Fibroblast of lung (primary cell): ENCODE results near the gene GOLGA7B. TPM values are rescaled to one million over a fixed set of nuclear protein-coding genes. Genes with fewer than 3 reads are reported as not detected.

Experiments used
- DNase-seq, 2 donors: peaks; one replicate each; pipeline versions ENCODE4 v3.0.0 to v3.0.0-alpha.2; 2010; ENCODE audit warnings: low read depth in 2 of 2
- H2AFZ ChIP-seq: 2 replicates; pipeline ENCODE4 v1.5.1; 2012; ENCODE audit warnings: low read length, control low read depth, inconsistent platforms
- H3K27ac ChIP-seq: 2 replicates; pipeline ENCODE4 v1.5.1; 2011; ENCODE audit warnings: low read length, control low read depth; ENCODE audit not compliant: insufficient read depth
- H3K27me3 ChIP-seq: 2 replicates; pipeline ENCODE4 v1.5.1; 2011; ENCODE audit warnings: mild to moderate bottlenecking, low read length; ENCODE audit not compliant: control insufficient read depth, insufficient read depth
- H3K36me3 ChIP-seq: 2 replicates; pipeline ENCODE4 v1.5.1; 2011; ENCODE audit warnings: low read length; ENCODE audit not compliant: control insufficient read depth, insufficient read depth
- H3K4me1 ChIP-seq: 2 replicates; pipeline ENCODE4 v1.5.1; 2011; ENCODE audit warnings: low read length; ENCODE audit not compliant: control insufficient read depth, insufficient read depth; ENCODE audit errors: extremely low read depth
- H3K4me2 ChIP-seq: 2 replicates; pipeline ENCODE4 v1.5.1; 2011; ENCODE audit warnings: low read length, control low read depth; ENCODE audit not compliant: insufficient read depth; ENCODE audit errors: extremely low read depth
- H3K4me3 ChIP-seq, 4 experiments: fragments of 200-600 bp in 1 of 4; sonication (generic) in 1 of 4; replicated peaks in 1 of 4; 2 replicates each; pipeline ENCODE4 v1.5.1; 2011 to 2016; ENCODE audit warnings: low read length in 4 of 4, low read depth in 3 of 4, mild to moderate bottlenecking in 3 of 4, control low read depth in 2 of 4, inconsistent platforms in 1 of 4, mixed read lengths in 1 of 4; ENCODE audit not compliant: insufficient read depth in 1 of 4; ENCODE audit errors: control extremely low read depth in 1 of 4
- H3K79me2 ChIP-seq: 2 replicates; pipeline ENCODE4 v1.5.1; 2012; ENCODE audit warnings: mild to moderate bottlenecking, low read length, inconsistent platforms; ENCODE audit not compliant: control insufficient read depth, insufficient read depth
- H3K9ac ChIP-seq: 2 replicates; pipeline ENCODE4 v1.5.1; 2011; ENCODE audit warnings: mild to moderate bottlenecking, low read length, control low read depth; ENCODE audit not compliant: insufficient read depth
- H3K9me3 ChIP-seq: 2 replicates; pipeline ENCODE4 v1.5.1; 2012; ENCODE audit warnings: low read depth, low read length; ENCODE audit not compliant: control insufficient read depth, insufficient read depth
- H4K20me1 ChIP-seq: 2 replicates; pipeline ENCODE4 v1.5.1; 2011; ENCODE audit warnings: low read length; ENCODE audit not compliant: control insufficient read depth, insufficient read depth; ENCODE audit errors: extremely low read depth
- EZH2 ChIP-seq: IDR thresholded peaks from 2 replicates; pipeline ENCODE4 v1.5.1; 2012; ENCODE audit warnings: low read length, control low read depth, mild to moderate bottlenecking; ENCODE audit errors: missing control alignments
- polyA plus RNA-seq, 2 donors: library from polyadenylated mRNA; depleted of rRNA in 1 of 2; stranded (reverse) in 1 of 2; unstranded in 1 of 2; fragments of >200 nt; gene quantifications; 2 replicates each; pipeline ENCODE4 v1.2.1, GENCODE V29; 2011 to 2012; ENCODE audit warnings: missing spikeins in 1 of 2
- total RNA-seq: library from RNA; depleted of rRNA; stranded (reverse); fragments of >200 nt; gene quantifications from 2 replicates; pipeline ENCODE4 v1.2.1, GENCODE V29; 2014
- TF ChIP-seq, protein P1 (sequence below), 2 donors: IDR thresholded peaks in 1 of 2; conservative IDR thresholded peaks in 1 of 2; 1 replicate in 1 of 2; 2 replicates in 1 of 2; pipeline ENCODE4 v1.5.1; 2011 to 2012; ENCODE audit warnings: low read length in 2 of 2, control low read depth in 1 of 2, inconsistent platforms in 1 of 2, low read depth in 1 of 2, mild to moderate bottlenecking in 1 of 2

Gene GOLGA7B
- total and polyA plus RNA-seq, 2 donors (not counting 1 experiment from before 2014, with no cell fraction given): under 0.01 TPM; not detected in 1

DNA sequence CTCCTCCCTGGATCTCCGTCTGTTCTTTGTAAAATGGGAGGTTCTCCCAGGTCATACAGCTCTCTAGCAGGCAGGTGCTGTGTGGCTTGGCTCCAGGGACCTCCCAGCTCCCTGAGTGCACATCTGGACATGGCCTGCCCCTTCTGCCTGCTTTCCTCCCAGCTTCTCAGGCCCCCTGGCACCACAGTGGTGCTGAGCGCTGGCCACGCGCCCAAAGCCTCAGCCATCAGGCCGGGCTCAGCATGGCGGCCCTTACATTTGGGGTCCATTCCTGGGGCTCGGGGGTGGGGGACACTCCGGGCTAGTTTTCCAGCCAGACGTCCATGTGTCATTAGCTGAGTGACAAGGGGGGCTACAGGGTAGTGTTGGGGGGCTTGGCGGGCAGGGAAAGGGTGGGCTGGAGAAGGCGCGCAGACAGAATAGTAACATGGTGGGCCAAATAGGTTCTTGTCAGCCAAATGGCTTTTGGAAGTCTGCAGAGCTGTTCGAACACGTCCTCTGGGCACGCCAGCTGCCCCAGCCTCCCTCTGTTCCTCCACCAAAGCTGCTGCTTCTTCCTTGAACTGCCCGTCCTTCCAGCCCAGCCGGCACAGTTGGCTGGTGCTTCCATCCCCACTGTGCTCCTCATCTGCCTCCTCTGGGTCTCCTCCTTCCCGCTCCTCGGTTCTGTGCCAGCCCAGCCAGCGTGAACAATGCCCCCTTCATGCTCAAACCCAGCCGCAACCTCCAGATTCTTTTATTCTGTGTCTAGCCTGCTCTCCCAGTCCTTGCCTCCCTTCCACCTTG lies 65.9 kb downstream of the GOLGA7B start:
- Histone ChIP-seq H3K79me2 (no peaks in the 10 kb centered on the region), H3K36me3 (no peaks in the 10 kb centered on the region), H3K27ac (no peak overlapping the region), H3K4me2 (no peak overlapping the region), H3K27me3 (peaks cover 3% of the 10 kb centered on the region), H3K9ac (no peak overlapping the region), H3K9me3 (no peaks in the 10 kb centered on the region), H2AFZ (no peak overlapping the region), H3K4me3 (no peak overlapping the region), H3K4me1 (no peaks in the 10 kb centered on the region), H4K20me1 (no peaks in the 10 kb centered on the region)
- DNase-seq: no peak
- TF ChIP-seq EZH2: no peak
- TF ChIP-seq, protein P1, sequence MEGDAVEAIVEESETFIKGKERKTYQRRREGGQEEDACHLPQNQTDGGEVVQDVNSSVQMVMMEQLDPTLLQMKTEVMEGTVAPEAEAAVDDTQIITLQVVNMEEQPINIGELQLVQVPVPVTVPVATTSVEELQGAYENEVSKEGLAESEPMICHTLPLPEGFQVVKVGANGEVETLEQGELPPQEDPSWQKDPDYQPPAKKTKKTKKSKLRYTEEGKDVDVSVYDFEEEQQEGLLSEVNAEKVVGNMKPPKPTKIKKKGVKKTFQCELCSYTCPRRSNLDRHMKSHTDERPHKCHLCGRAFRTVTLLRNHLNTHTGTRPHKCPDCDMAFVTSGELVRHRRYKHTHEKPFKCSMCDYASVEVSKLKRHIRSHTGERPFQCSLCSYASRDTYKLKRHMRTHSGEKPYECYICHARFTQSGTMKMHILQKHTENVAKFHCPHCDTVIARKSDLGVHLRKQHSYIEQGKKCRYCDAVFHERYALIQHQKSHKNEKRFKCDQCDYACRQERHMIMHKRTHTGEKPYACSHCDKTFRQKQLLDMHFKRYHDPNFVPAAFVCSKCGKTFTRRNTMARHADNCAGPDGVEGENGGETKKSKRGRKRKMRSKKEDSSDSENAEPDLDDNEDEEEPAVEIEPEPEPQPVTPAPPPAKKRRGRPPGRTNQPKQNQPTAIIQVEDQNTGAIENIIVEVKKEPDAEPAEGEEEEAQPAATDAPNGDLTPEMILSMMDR (conservative IDR thresholded peaks at IDR 0.05 in 1 of 2, IDR thresholded peaks at IDR 0.05 in 1 of 2; ENCODE audit: low read depth in 1 of 2, low read length in 2 of 2): no peak

DNA sequence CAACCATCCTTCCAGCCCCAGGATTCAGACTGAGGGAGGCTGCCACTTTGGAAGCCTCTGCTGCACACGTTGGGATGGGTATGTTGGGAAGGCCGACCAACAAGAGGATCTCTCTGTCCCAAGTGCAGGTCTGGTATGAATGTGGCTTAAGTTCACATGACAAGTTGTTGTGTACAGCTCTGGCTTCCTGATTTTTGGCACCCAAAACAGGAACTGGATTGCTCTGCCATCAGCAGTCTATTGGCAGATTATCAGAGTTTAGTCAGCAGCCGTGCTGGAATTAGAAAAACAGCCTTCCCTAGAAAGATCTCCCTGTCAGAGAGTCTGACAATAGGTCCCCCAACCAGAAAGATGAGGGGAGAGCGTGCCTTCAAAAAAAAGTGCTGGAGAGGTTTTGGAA lies 66.9 kb downstream of the GOLGA7B start:
- DNase-seq: no peak
- peaks cover 3% of the 10 kb centered on the region for H3K27me3 ChIP-seq

GRCh38 chr10:97919012-97919411 lies 69.4 kb downstream of the GOLGA7B start:
- Histone ChIP-seq H3K9ac (no peak overlapping the region), H3K27ac (no peak overlapping the region), H2AFZ (no peak overlapping the region), H3K4me3 (no peak overlapping the region), H3K27me3 (no peaks in the 10 kb centered on the region), H3K4me1 (no peaks in the 10 kb centered on the region), H3K36me3 (no peaks in the 10 kb centered on the region), H3K79me2 (no peaks in the 10 kb centered on the region), H4K20me1 (no peaks in the 10 kb centered on the region), H3K4me2 (no peak overlapping the region), H3K9me3 (no peaks in the 10 kb centered on the region)
- no peak for TF ChIP-seq EZH2
- TF ChIP-seq, protein P1 (conservative IDR thresholded peaks at IDR 0.05 in 1 of 2, IDR thresholded peaks at IDR 0.05 in 1 of 2; ENCODE audit: low read depth in 1 of 2, low read length in 2 of 2): no peak
- no peak for DNase-seq

More for the DNA sequence above, 66.9 kb downstream of the GOLGA7B start:
- no peak overlapping the region for H3K4me2 ChIP-seq
- H3K9me3 ChIP-seq: no peaks in the 10 kb centered on the region
- H3K79me2 ChIP-seq: no peaks in the 10 kb centered on the region
- H3K9ac ChIP-seq: no peak overlapping the region
- no peaks in the 10 kb centered on the region for H4K20me1 ChIP-seq
- TF ChIP-seq, protein P1 (conservative IDR thresholded peaks at IDR 0.05 in 1 of 2, IDR thresholded peaks at IDR 0.05 in 1 of 2; ENCODE audit: low read depth in 1 of 2, low read length in 2 of 2): no peak
- no peak for TF ChIP-seq EZH2
- H3K36me3 ChIP-seq: no peaks in the 10 kb centered on the region
- H3K4me3 ChIP-seq: no peak overlapping the region
- H3K27ac ChIP-seq: no peak overlapping the region
- H2AFZ ChIP-seq: no peak overlapping the region
- H3K4me1 ChIP-seq: no peaks in the 10 kb centered on the region
